Mesenchymal stem cell (in vitro differentiated cells and primary cell): ENCODE data around the gene DDIT3.

Experiments
- DNase-seq: peaks from one replicate; pipeline ENCODE4 v3.0.0-alpha.2; 2013
- H2AFZ ChIP-seq: one replicate; pipeline ENCODE4 v1.6.1; 2013; ENCODE audit warnings: low read depth, mild to moderate bottlenecking, control low read depth, inconsistent platforms, low read length, moderate library complexity
- H2AK5ac ChIP-seq: 2 replicates; pipeline ENCODE4 v1.6.1; 2013; ENCODE audit warnings: low read length, moderate library complexity, mild to moderate bottlenecking, inconsistent platforms; ENCODE audit not compliant: severe bottlenecking
- H2BK120ac ChIP-seq: one replicate; pipeline ENCODE4 v1.6.1; 2013; ENCODE audit warnings: low read depth, mild to moderate bottlenecking, inconsistent platforms, low read length, moderate library complexity
- H2BK12ac ChIP-seq, 2 experiments: one replicate each; pipeline ENCODE4 v1.6.1; 2013; ENCODE audit warnings: inconsistent platforms in 2 of 2, low read length in 2 of 2, mild to moderate bottlenecking in 2 of 2, moderate library complexity in 2 of 2, control low read depth in 1 of 2
- H2BK15ac ChIP-seq: one replicate; pipeline ENCODE4 v1.6.1; 2013; ENCODE audit warnings: mild to moderate bottlenecking, low read depth, inconsistent platforms; ENCODE audit not compliant: poor library complexity, severe bottlenecking
- H2BK5ac ChIP-seq: 2 replicates; pipeline ENCODE4 v1.6.1; 2013; ENCODE audit warnings: low read depth, mild to moderate bottlenecking, low read length, control low read depth, inconsistent platforms; ENCODE audit not compliant: poor library complexity, severe bottlenecking
- H3K14ac ChIP-seq, 2 experiments: one replicate each; pipeline ENCODE4 v1.6.1; 2013; ENCODE audit warnings: inconsistent platforms in 2 of 2, low read length in 2 of 2, control low read depth in 1 of 2, mild to moderate bottlenecking in 1 of 2, moderate library complexity in 1 of 2
- H3K18ac ChIP-seq, 2 experiments: one replicate each; pipeline ENCODE4 v1.6.1; 2013; ENCODE audit warnings: inconsistent platforms in 2 of 2, low read length in 2 of 2, control low read depth in 1 of 2, low read depth in 1 of 2, mild to moderate bottlenecking in 1 of 2
- H3K23ac ChIP-seq, 2 experiments: one replicate each; pipeline ENCODE4 v1.6.1; 2013; ENCODE audit warnings: inconsistent platforms in 2 of 2, low read length in 2 of 2, mild to moderate bottlenecking in 2 of 2, moderate library complexity in 2 of 2, control low read depth in 1 of 2
- H3K27ac ChIP-seq: 2 replicates; pipeline ENCODE4 v1.5.1; 2013; ENCODE audit warnings: mild to moderate bottlenecking, moderate library complexity, low read length, control low read depth, inconsistent platforms; ENCODE audit not compliant: poor library complexity, severe bottlenecking
- H3K27me3 ChIP-seq, 2 experiments: 2 replicates each; pipeline versions ENCODE4 v1.6.1 to v1.7.0; 2013; ENCODE audit warnings: low read length in 2 of 2, mild to moderate bottlenecking in 2 of 2, moderate library complexity in 2 of 2, control low read depth in 1 of 2, inconsistent platforms in 1 of 2; ENCODE audit not compliant: control insufficient read depth in 1 of 2, insufficient read depth in 1 of 2
- H3K36me3 ChIP-seq, 2 experiments: 2 replicates each; pipeline versions ENCODE4 v1.6.1 to v1.7.0; 2013; ENCODE audit warnings: low read length in 2 of 2, control low read depth in 1 of 2, inconsistent platforms in 1 of 2, low read depth in 1 of 2, mild to moderate bottlenecking in 1 of 2; ENCODE audit not compliant: insufficient read depth in 2 of 2, control insufficient read depth in 1 of 2
- H3K4ac ChIP-seq, 2 experiments: one replicate each; pipeline ENCODE4 v1.6.1; 2013; ENCODE audit warnings: inconsistent platforms in 2 of 2, low read length in 2 of 2, mild to moderate bottlenecking in 2 of 2, moderate library complexity in 2 of 2, control low read depth in 1 of 2, low read depth in 1 of 2
- H3K4me1 ChIP-seq: 2 replicates; pipeline ENCODE4 v1.6.1; 2013; ENCODE audit warnings: low read depth, low read length, control low read depth; ENCODE audit not compliant: control insufficient read depth, insufficient read depth
- H3K4me2 ChIP-seq: 2 replicates; pipeline ENCODE4 v1.6.1; 2013; ENCODE audit warnings: low read length, mild to moderate bottlenecking, inconsistent platforms; ENCODE audit not compliant: poor library complexity, severe bottlenecking
- H3K4me3 ChIP-seq, 2 experiments: 2 replicates each; pipeline versions ENCODE4 v1.5.1 to v1.7.0; 2013; ENCODE audit warnings: low read length in 2 of 2, mild to moderate bottlenecking in 2 of 2, control low read depth in 1 of 2, low read depth in 1 of 2; ENCODE audit not compliant: insufficient read depth in 1 of 2
- H3K79me1 ChIP-seq: replicated peaks from 2 replicates; pipeline ENCODE4 v1.6.1; 2013; ENCODE audit warnings: mild to moderate bottlenecking, control low read depth, low read length, inconsistent platforms; ENCODE audit not compliant: poor library complexity, severe bottlenecking
- H3K9ac ChIP-seq: 2 replicates; pipeline ENCODE4 v1.7.0; 2013; ENCODE audit warnings: mild to moderate bottlenecking, low read length, moderate library complexity
- H3K9me3 ChIP-seq: 2 replicates; pipeline ENCODE4 v1.7.0; 2013; ENCODE audit warnings: mild to moderate bottlenecking, low read length; ENCODE audit not compliant: control insufficient read depth
- H4K8ac ChIP-seq: one replicate; pipeline ENCODE4 v1.6.1; 2013; ENCODE audit warnings: inconsistent platforms, mild to moderate bottlenecking, low read length, moderate library complexity
- H4K91ac ChIP-seq: one replicate; pipeline ENCODE4 v1.6.1; 2013; ENCODE audit warnings: mild to moderate bottlenecking, low read length, inconsistent platforms
- WGBS: methylation state at CpG from one replicate; pipeline ENCODE4 v1.1.7; 2013; ENCODE audit warnings: mixed read lengths; 5-methylcytosine and 5-hydroxymethylcytosine counted together

The DDIT3 gene

GRCh38 chr12:57546438-57547287 lies 26.3 kb upstream of the DDIT3 start, which contains the start of gene DCTN2:
Gene DCTN2 (minus strand): TSS chr12:57547192. CDS start chr12:57547063, 129 bp downstream.
- peak within 1 kb of the TSS; percentile 70 for H2AK5ac ChIP-seq
- H3K14ac ChIP-seq, result peak within 1 kb of the TSS; percentile 92 to 98
- 1% methylated on average over 56 of the region's 56 CpGs for WGBS
- no peak within 1 kb of the TSS for H3K27ac ChIP-seq
- peak within 1 kb of the TSS; percentile 74 for H2AFZ ChIP-seq
- peak within 1 kb of the TSS in 1 of 2 experiments; percentile 64 for H2BK12ac ChIP-seq
- peak within 1 kb of the TSS; percentile 92 for H3K9ac ChIP-seq
- H3K27me3 ChIP-seq, result peaks cover 21 to 31% of the 10 kb centered on the region in 2 experiments
- H2BK120ac ChIP-seq, result peak within 1 kb of the TSS; percentile 93
- H3K36me3 ChIP-seq, result peaks cover 3 to 30% of the 10 kb centered on the region in 2 experiments
- H4K91ac ChIP-seq, result peak within 1 kb of the TSS; percentile 65
- H3K4me3 ChIP-seq, result peak within 1 kb of the TSS; percentile 89 to 92
- H3K9me3 ChIP-seq, result no peaks in the 10 kb centered on the region
- peak within 1 kb of the TSS; percentile 67 for H2BK5ac ChIP-seq
- peak; percentile 98 for DNase-seq
- H3K23ac ChIP-seq, result peak within 1 kb of the TSS in 1 of 2 experiments; percentile 86
- H3K18ac ChIP-seq, result peak within 1 kb of the TSS; percentile 81 to 98
- H3K79me1 ChIP-seq, result peaks cover 12% of the 10 kb centered on the region
- H4K8ac ChIP-seq, result peak within 1 kb of the TSS; percentile 94
- H2BK15ac ChIP-seq, result peak within 1 kb of the TSS; percentile 50
- peak within 1 kb of the TSS; percentile 84 to 93 for H3K4ac ChIP-seq
- peaks cover 20% of the 10 kb centered on the region for H3K4me1 ChIP-seq
- H3K4me2 ChIP-seq, result peak within 1 kb of the TSS; percentile 87

GRCh38 chr12:57545809-57546437 lies 25.6 kb upstream of the DDIT3 start:
- peak overlapping the region; percentile 25 for H4K91ac ChIP-seq
- H3K9me3 ChIP-seq, result no peaks in the 10 kb centered on the region
- H3K4me3 ChIP-seq, result peak overlapping the region; percentile 89 to 92
- no peak overlapping the region for H2AFZ ChIP-seq
- peak overlapping the region; percentile 32 for H4K8ac ChIP-seq
- peak overlapping the region in 1 of 2 experiments; percentile 98 for H3K14ac ChIP-seq
- H3K4me1 ChIP-seq, result peaks cover 20% of the 10 kb centered on the region
- H3K23ac ChIP-seq, result peak overlapping the region in 1 of 2 experiments; percentile 79
- H3K36me3 ChIP-seq, result peaks cover 7 to 38% of the 10 kb centered on the region in 2 experiments
- peak overlapping the region; percentile 18 to 98 for H3K18ac ChIP-seq
- WGBS, result 76% methylated on average over 15 of the region's 15 CpGs
- H2BK15ac ChIP-seq, result no peak overlapping the region
- no peak overlapping the region for H2BK5ac ChIP-seq
- H3K79me1 ChIP-seq, result peaks cover 16% of the 10 kb centered on the region
- peak overlapping the region; percentile 57 to 93 for H3K4ac ChIP-seq
- DNase-seq, result peak; percentile 11
- H3K27me3 ChIP-seq, result peaks cover 21 to 25% of the 10 kb centered on the region in 2 experiments
- no peak overlapping the region for H2BK120ac ChIP-seq
- peak overlapping the region; percentile 87 for H3K4me2 ChIP-seq
- peak overlapping the region; percentile 92 for H3K9ac ChIP-seq
- no peak overlapping the region for H2BK12ac ChIP-seq
- H3K27ac ChIP-seq, result no peak overlapping the region
- H2AK5ac ChIP-seq, result peak overlapping the region; percentile 7

GRCh38 chr12:57543581-57543980 lies 23.3 kb upstream of the DDIT3 start:
- Histone ChIP-seq H3K27ac (no peak overlapping the region), H2AK5ac (no peak overlapping the region)
- 100% methylated on average over 2 of the region's 2 CpGs for WGBS

GRCh38 chr12:57541717-57542116 lies 21.4 kb upstream of the DDIT3 start:
- Histone ChIP-seq H2BK5ac (no peak overlapping the region), H3K27ac (no peak overlapping the region), H3K23ac (no peak overlapping the region), H3K14ac (no peak overlapping the region), H3K4ac (no peak overlapping the region), H4K91ac (no peak overlapping the region), H3K4me3 (no peak overlapping the region), H2BK12ac (no peak overlapping the region), H4K8ac (no peak overlapping the region), H2BK15ac (no peak overlapping the region), H3K9ac (no peak overlapping the region), H3K18ac (no peak overlapping the region), H2BK120ac (no peak overlapping the region), H3K4me2 (no peak overlapping the region), H3K36me3 (peaks cover 18 to 73% of the 10 kb centered on the region in 2 experiments), H3K9me3 (no peaks in the 10 kb centered on the region), H3K79me1 (peaks cover 41% of the 10 kb centered on the region), H3K4me1 (peaks cover 8% of the 10 kb centered on the region), H2AK5ac (no peak overlapping the region), H2AFZ (no peak overlapping the region), H3K27me3 (no peaks in the 10 kb centered on the region)
- no peak for DNase-seq
- WGBS, result 77% methylated on average over 1 of the region's 2 CpGs

More at GRCh38 chr12:57543581-57543980, 23.3 kb upstream of the DDIT3 start:
- no peak overlapping the region for H2BK15ac ChIP-seq
- H2BK120ac ChIP-seq, result no peak overlapping the region
- H3K4me3 ChIP-seq, result no peak overlapping the region
- H3K18ac ChIP-seq, result no peak overlapping the region
- no peak overlapping the region for H3K23ac ChIP-seq
- peak overlapping the region; percentile 18 for H3K9ac ChIP-seq
- no peak overlapping the region for H3K4ac ChIP-seq
- no peak overlapping the region for H4K91ac ChIP-seq
- no peak overlapping the region for H2AFZ ChIP-seq
- no peak for DNase-seq
- no peaks in the 10 kb centered on the region for H3K9me3 ChIP-seq
- H3K36me3 ChIP-seq, result peaks cover 15 to 58% of the 10 kb centered on the region in 2 experiments
- H2BK12ac ChIP-seq, result no peak overlapping the region
- H2BK5ac ChIP-seq, result no peak overlapping the region
- H3K4me1 ChIP-seq, result peaks cover 8% of the 10 kb centered on the region
- no peak overlapping the region for H3K4me2 ChIP-seq
- peaks cover 29% of the 10 kb centered on the region for H3K79me1 ChIP-seq
- H4K8ac ChIP-seq, result no peak overlapping the region
- H3K27me3 ChIP-seq, result peaks cover 4% of the 10 kb centered on the region in 2 experiments
- H3K14ac ChIP-seq, result no peak overlapping the region
